SK-N-SH treated with all-trans-retinoic acid at 6 μM for 48 hours (cell line): ENCODE results near the gene APC2.

Experiments used
- ATAC-seq: fragments of 200-7000 bp; cut with Tn5 transposase; 3 replicates; pipeline ENCODE4 v1.9.1; 2020; ENCODE audit warnings: mild to moderate bottlenecking, moderate library complexity
- BACH2 ChIP-seq: fragments of 250-450 bp; sonication (Bioruptor Pico); IDR thresholded peaks from 2 replicates; pipeline ENCODE4 v1.9.0; 2021; ENCODE audit warnings: mild to moderate bottlenecking, borderline replicate concordance
- CSDC2 ChIP-seq: fragments of 250-450 bp; sonication (Bioruptor Pico); IDR thresholded peaks from 2 replicates; pipeline ENCODE4 v1.5.0; 2020; ENCODE audit warnings: mild to moderate bottlenecking, moderate library complexity
- ESRRG ChIP-seq: fragments of 250-450 bp; sonication (Bioruptor Pico); IDR thresholded peaks from 2 replicates; pipeline ENCODE4 v1.6.1; 2021; ENCODE audit warnings: mild to moderate bottlenecking
- GLIS3 ChIP-seq: fragments of 250-450 bp; sonication (Bioruptor Pico); IDR thresholded peaks from 2 replicates; pipeline ENCODE4 v1.5.0; 2020; ENCODE audit warnings: mild to moderate bottlenecking, moderate library complexity
- PPARA ChIP-seq: fragments of 250-450 bp; sonication (Bioruptor Pico); IDR thresholded peaks from 2 replicates; pipeline ENCODE4 v1.5.0; 2020; ENCODE audit warnings: mild to moderate bottlenecking, borderline replicate concordance
- SNAI2 ChIP-seq: fragments of 250-450 bp; sonication (Bioruptor Pico); IDR thresholded peaks from 2 replicates; pipeline ENCODE4 v1.5.0; 2020; ENCODE audit warnings: mild to moderate bottlenecking, moderate library complexity
- TOX ChIP-seq: fragments of 250-450 bp; sonication (Bioruptor Pico); IDR thresholded peaks from 2 replicates; pipeline ENCODE4 v1.8.0; 2021; ENCODE audit warnings: mild to moderate bottlenecking, moderate library complexity, borderline replicate concordance
- ZC3H10 ChIP-seq: fragments of 250-450 bp; sonication (Bioruptor Pico); IDR thresholded peaks from 2 replicates; pipeline ENCODE4 v1.5.1; 2021; ENCODE audit warnings: mild to moderate bottlenecking, moderate library complexity
- ZFP3 ChIP-seq: fragments of 250-450 bp; sonication (Bioruptor Pico); IDR thresholded peaks from 2 replicates; pipeline ENCODE4 v1.5.0; 2020; ENCODE audit warnings: mild to moderate bottlenecking, moderate library complexity
- ZFP30 ChIP-seq: fragments of 450-650 bp; formaldehyde crosslinking; IDR thresholded peaks from 2 replicates; pipeline ENCODE4 v1.5.0; 2022; ENCODE audit warnings: mild to moderate bottlenecking, moderate library complexity
- ZNF565 ChIP-seq: fragments of 450-650 bp; formaldehyde crosslinking; conservative IDR thresholded peaks from 2 replicates; pipeline ENCODE4 v1.5.0; 2020; ENCODE audit warnings: low read depth, mild to moderate bottlenecking, moderate library complexity
- ZNF70 ChIP-seq: fragments of 450-650 bp; formaldehyde crosslinking; IDR thresholded peaks from 2 replicates; pipeline ENCODE4 v1.5.0; 2020; ENCODE audit warnings: mild to moderate bottlenecking, moderate library complexity
- ZNF8 ChIP-seq: fragments of 450-650 bp; formaldehyde crosslinking; IDR thresholded peaks from 2 replicates; pipeline ENCODE4 v1.5.0; 2020; ENCODE audit warnings: mild to moderate bottlenecking, moderate library complexity
- TF ChIP-seq, protein P1 (sequence below): fragments of 250-450 bp; sonication (Bioruptor Pico); IDR thresholded peaks from 2 replicates; pipeline ENCODE4 v1.8.0; 2020; ENCODE audit warnings: mild to moderate bottlenecking, moderate library complexity, borderline replicate concordance
- TF ChIP-seq, protein P2 (sequence below): fragments of 250-450 bp; sonication (Bioruptor Pico); IDR thresholded peaks from 2 replicates; pipeline ENCODE4 v1.5.0; 2020; ENCODE audit warnings: mild to moderate bottlenecking, moderate library complexity
- TF ChIP-seq, protein P3 (sequence below): fragments of 250-450 bp; sonication (Bioruptor Pico); IDR thresholded peaks from 2 replicates; pipeline ENCODE4 v1.5.1; 2020; ENCODE audit warnings: low read depth, mild to moderate bottlenecking, moderate library complexity

The APC2 gene

DNA sequence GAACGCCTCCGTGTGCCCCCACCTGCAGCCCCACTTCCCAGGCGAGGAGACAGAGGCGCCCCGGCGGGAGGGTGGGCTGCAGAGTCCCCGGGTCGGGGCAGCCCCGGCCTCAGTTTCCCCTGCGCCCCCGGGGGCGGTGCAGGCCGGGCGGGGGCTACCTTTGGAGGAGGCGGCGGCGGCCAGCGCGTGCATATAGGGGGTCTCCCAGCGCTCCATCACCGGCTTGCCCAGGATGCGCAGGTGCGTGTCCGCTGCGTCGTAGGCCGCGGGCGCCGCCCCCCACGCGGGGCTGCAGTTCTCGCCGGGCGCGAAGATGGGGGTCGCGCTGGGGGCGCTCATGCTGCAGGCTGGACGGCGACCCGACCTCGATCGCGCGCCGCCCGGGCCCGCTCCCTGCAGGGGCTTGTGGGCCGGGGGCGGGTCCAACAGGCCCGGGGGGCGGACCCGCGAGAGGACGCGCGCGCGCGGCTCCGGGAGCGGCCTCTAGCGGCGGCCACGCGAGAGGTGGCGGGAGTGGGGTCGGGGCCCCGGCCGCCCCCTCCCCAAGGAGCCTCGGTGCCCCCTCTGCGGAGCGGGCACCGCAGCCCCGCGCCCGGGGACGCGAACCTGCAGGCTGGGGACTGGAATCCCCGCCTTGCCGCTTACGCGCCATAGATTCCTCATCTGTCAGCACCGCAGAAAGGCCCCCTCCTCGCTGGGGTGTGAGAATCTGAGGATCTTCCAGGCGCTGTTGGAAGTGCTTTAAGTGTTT is 48.6 kb upstream of the APC2 start, which contains the start of gene GAMT:
GAMT (minus strand) TSS at position 405 of the 751 bp plus-strand sequence; CDS start at position 339, 66 bp downstream.
- ATAC-seq, result peak; percentile 83

DNA sequence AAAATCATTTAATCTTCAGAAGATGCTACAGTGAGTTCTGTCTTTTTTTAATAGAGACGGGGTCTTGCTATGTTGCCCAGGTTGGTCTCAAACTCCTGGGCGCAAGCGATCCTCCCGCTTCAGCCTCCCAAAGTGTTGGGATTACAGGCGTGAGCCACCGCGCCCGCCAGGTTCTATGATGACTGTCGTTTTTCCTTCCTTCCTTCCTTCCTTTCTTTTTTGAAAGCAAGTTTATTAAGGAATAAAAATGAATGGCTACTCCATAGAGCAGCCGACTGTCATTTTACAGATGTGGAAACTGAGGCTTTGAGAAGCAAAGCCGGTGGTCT is 48.1 kb upstream of the APC2 start:
- no peak for ATAC-seq
- no peak for TF ChIP-seq TOX (CRISPR knock-in tag)
- no peak for TF ChIP-seq ZC3H10 (CRISPR knock-in tag)
- no peak for TF ChIP-seq ZNF565 (CRISPR knock-in tag)
- TF ChIP-seq ZFP30 (CRISPR knock-in tag), result no peak

More for the DNA sequence above, 48.6 kb upstream of the APC2 start, which contains the start of gene GAMT:
- no peak for TF ChIP-seq ZNF8 (CRISPR knock-in tag)
- TF ChIP-seq, all 23 proteins: peak for 0

DNA sequence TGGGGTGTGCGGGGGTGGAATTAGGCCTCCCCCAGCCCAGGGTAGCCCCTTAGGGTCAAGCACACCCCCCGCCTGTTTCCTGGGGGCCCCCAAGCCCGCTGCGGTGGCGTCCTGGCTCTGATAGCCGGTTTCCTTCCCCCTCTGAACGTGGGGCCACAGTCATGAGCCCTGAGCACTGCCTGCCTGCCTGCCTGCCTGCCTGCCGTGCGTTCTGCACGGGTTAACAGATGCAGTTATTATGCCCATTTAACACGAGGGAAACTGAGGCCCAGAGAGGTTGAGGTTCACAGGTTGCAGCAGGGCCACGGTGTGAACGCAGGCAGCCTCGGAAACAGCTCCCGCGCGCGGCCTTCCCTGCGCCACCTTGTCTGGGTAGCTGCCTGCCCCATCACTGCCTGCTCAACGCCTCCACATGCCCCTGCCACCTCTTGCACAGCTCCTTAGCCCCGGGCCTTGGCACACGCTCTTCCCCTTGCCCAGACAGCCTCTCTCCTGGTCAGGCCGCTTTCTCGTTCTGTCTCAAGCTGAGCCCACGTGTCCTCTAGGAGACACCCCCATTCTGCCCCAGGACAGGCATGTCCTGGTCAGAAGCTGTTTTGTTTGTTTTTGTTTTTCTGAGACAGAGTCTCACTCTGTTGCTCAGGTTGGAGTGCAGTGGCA is 47.4 kb upstream of the APC2 start:
- no peak for ATAC-seq
- TF ChIP-seq GLIS3 (CRISPR knock-in tag), result no peak
- no peak for TF ChIP-seq CSDC2

DNA sequence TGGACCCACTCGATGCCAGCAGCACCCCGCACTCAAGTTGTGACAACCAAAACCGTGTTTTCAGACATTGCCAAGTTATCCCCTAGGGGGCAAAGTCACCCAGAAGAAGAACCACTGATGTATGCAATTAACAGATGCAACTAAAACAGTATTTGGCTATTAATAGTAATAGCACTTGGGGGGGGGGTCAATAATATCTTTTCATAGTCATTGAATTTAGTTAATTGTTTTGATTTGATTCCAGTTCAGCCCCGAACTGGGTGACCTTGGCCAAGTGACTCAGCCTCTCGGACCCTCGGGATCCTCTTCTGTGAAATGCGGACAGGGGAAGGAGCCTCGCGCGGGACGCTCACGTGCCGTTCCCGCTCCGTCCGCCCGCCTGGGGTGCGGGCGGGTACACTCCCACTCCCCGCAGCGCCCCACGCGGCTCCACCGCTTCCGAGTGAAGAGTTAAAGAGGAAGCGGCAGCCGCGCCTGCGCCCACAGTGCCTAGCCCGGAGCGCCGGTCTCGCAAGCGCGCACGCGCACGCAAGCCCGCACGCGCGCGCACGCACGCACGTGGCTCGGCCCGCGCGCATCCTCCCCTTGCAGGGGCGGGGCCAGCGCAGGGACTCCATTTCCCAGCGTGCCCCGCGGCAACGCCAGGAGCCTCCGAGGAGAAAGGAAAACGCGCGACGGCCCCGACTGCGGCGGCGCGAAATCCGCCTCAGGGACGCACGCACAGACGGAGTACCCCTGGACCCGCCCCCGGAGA is 43.0 kb upstream of the APC2 start:
- ATAC-seq, result peak; percentile 76
- TF ChIP-seq PPARA (CRISPR knock-in tag) (no peak), GLIS3 (CRISPR knock-in tag) (no peak), ZFP3 (CRISPR knock-in tag) (0 out of 2 replicates have a peak, but pooled peaks have one; percentile 81), ZNF70 (CRISPR knock-in tag) (no peak), SNAI2 (CRISPR knock-in tag) (peak; percentile 61; the same call in 1 of the 2 replicates), CSDC2 (peak; percentile 92), TOX (CRISPR knock-in tag) (no peak), BACH2 (CRISPR knock-in tag) (0 out of 2 replicates have a peak, but pooled peaks have one; percentile 14), ESRRG (CRISPR knock-in tag) (no peak)
- TF ChIP-seq, protein P1, sequence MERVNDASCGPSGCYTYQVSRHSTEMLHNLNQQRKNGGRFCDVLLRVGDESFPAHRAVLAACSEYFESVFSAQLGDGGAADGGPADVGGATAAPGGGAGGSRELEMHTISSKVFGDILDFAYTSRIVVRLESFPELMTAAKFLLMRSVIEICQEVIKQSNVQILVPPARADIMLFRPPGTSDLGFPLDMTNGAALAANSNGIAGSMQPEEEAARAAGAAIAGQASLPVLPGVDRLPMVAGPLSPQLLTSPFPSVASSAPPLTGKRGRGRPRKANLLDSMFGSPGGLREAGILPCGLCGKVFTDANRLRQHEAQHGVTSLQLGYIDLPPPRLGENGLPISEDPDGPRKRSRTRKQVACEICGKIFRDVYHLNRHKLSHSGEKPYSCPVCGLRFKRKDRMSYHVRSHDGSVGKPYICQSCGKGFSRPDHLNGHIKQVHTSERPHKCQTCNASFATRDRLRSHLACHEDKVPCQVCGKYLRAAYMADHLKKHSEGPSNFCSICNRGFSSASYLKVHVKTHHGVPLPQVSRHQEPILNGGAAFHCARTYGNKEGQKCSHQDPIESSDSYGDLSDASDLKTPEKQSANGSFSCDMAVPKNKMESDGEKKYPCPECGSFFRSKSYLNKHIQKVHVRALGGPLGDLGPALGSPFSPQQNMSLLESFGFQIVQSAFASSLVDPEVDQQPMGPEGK (CRISPR knock-in tag), result 0 out of 2 replicates have a peak, but pooled peaks have one; percentile 58
- TF ChIP-seq, protein P2, sequence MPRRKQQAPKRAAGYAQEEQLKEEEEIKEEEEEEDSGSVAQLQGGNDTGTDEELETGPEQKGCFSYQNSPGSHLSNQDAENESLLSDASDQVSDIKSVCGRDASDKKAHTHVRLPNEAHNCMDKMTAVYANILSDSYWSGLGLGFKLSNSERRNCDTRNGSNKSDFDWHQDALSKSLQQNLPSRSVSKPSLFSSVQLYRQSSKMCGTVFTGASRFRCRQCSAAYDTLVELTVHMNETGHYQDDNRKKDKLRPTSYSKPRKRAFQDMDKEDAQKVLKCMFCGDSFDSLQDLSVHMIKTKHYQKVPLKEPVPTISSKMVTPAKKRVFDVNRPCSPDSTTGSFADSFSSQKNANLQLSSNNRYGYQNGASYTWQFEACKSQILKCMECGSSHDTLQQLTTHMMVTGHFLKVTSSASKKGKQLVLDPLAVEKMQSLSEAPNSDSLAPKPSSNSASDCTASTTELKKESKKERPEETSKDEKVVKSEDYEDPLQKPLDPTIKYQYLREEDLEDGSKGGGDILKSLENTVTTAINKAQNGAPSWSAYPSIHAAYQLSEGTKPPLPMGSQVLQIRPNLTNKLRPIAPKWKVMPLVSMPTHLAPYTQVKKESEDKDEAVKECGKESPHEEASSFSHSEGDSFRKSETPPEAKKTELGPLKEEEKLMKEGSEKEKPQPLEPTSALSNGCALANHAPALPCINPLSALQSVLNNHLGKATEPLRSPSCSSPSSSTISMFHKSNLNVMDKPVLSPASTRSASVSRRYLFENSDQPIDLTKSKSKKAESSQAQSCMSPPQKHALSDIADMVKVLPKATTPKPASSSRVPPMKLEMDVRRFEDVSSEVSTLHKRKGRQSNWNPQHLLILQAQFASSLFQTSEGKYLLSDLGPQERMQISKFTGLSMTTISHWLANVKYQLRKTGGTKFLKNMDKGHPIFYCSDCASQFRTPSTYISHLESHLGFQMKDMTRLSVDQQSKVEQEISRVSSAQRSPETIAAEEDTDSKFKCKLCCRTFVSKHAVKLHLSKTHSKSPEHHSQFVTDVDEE (CRISPR knock-in tag), result peak; percentile 92
- TF ChIP-seq, all 23 proteins: peak for 6

DNA sequence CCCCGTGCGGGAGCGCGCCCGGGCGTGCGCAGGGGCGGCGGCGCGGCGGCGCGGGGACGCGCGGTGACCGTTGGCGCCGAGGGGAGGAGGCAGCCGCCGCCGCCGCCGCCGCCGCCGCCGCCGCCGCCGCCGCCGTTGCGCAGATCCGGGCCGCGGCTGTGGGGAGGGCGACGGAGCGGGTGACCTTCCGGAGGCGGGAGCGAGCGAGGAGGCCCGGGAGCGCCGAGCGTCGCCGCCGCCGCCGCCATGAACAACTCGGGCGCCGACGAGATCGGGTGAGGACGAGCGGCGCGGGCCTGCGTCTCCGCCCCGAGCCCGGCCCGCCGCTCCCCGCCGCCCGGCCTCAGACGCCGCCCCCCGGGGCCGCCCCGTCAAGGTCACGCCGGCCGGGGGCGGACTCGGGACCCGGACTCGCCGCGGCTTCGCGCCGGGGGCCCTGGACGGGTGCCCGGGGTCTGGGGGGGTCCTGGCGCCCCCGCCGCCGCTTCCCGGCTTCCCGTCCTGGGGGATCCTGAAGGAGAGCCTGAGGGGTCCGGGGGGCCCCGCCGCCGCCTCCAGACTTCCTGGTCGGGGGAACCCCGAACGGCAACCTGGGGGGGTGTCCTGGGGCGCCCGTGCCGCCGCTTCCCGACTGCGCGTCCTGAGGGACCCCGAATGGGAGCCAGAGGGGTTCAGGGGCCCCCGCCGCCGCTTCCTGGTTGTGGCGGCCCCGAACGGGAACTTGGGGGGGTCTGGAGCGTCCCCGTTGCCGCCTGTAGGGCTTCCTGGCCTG is 42.2 kb upstream of the APC2 start, which contains the start of gene DAZAP1:
DAZAP1 (plus strand) TSS at position 59 of the 772 bp plus-strand sequence; CDS start at position 247, 188 bp downstream.
- TF ChIP-seq PPARA (CRISPR knock-in tag) (peak; percentile 18; the same call in 1 of the 2 replicates), ZNF8 (CRISPR knock-in tag) (no peak), SNAI2 (CRISPR knock-in tag) (no peak)
- TF ChIP-seq, protein P3, sequence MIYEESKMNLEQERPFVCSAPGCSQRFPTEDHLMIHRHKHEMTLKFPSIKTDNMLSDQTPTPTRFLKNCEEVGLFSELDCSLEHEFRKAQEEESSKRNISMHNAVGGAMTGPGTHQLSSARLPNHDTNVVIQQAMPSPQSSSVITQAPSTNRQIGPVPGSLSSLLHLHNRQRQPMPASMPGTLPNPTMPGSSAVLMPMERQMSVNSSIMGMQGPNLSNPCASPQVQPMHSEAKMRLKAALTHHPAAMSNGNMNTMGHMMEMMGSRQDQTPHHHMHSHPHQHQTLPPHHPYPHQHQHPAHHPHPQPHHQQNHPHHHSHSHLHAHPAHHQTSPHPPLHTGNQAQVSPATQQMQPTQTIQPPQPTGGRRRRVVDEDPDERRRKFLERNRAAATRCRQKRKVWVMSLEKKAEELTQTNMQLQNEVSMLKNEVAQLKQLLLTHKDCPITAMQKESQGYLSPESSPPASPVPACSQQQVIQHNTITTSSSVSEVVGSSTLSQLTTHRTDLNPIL (CRISPR knock-in tag), result no peak
- TF ChIP-seq, protein P1 (CRISPR knock-in tag), result peak; percentile 66; the same call in 1 of the 2 replicates
- TF ChIP-seq, all 23 proteins: peak for 2
- ATAC-seq, result no peak; the same call in 2 of the 3 replicates
